Progenitor cell of endocrine pancreas (in vitro differentiated cells): ENCODE data around the gene S100A4. TPM values are rescaled to one million over a fixed set of nuclear protein-coding genes. Genes with fewer than 3 reads are reported as not detected.
"Not testable (repeated sequence)": the region's sequence is repeated elsewhere in the genome, so short reads cannot be mapped to it uniquely, and the experiment has no call there.

Experiments
- DNase-seq: peaks from one replicate; pipeline ENCODE4 v3.0.0; 2021; ENCODE audit warnings: low spot score; ENCODE audit not compliant: unreplicated experiment
- H3K27ac Mint-ChIP-seq: 2 replicates; pipeline ENCODE4 v1.8.0; 2021; ENCODE audit warnings: mild to moderate bottlenecking, moderate library complexity, mixed read lengths
- H3K27me3 Mint-ChIP-seq: 2 replicates; pipeline ENCODE4 v1.8.0; 2021; ENCODE audit warnings: mixed read lengths
- H3K36me3 Mint-ChIP-seq: 2 replicates; pipeline ENCODE4 v1.8.0; 2022; ENCODE audit warnings: mixed read lengths; ENCODE audit not compliant: insufficient read depth
- H3K4me1 Mint-ChIP-seq: 2 replicates; pipeline ENCODE4 v1.8.0; 2021; ENCODE audit warnings: low read depth, mixed read lengths
- H3K4me3 Mint-ChIP-seq: 2 replicates; pipeline ENCODE4 v1.8.0; 2021; ENCODE audit warnings: low read depth, mild to moderate bottlenecking, moderate library complexity, mixed read lengths
- H3K9me3 Mint-ChIP-seq: 2 replicates; pipeline ENCODE4 v1.8.0; 2021; ENCODE audit warnings: low read depth, mixed read lengths
- long read RNA-seq: library from polyadenylated mRNA; unstranded; transcript quantifications from one replicate; pipeline ENCODE4 v2.0.0, GENCODE V29; 2020
- total RNA-seq: library from RNA; stranded (reverse); gene quantifications from 2 replicates; pipeline ENCODE4 v1.2.1, GENCODE V29; 2021
- TF ChIP-seq, protein P1 (sequence below): fragments of 200-600 bp; sonication (generic); IDR thresholded peaks from one replicate; pipeline ENCODE4 v1.5.0; 2021; ENCODE audit warnings: antibody characterized with exemption, mild to moderate bottlenecking; ENCODE audit not compliant: unreplicated experiment

S100A4 gene
- 7.6 and 11.1 TPM in 2 replicates for total RNA-seq
- long read RNA-seq, partial matches to known transcripts = 1 of 6 reads
- long read RNA-seq, other reads (novel, unspliced or antisense) = 1 of 6 reads

DNA sequence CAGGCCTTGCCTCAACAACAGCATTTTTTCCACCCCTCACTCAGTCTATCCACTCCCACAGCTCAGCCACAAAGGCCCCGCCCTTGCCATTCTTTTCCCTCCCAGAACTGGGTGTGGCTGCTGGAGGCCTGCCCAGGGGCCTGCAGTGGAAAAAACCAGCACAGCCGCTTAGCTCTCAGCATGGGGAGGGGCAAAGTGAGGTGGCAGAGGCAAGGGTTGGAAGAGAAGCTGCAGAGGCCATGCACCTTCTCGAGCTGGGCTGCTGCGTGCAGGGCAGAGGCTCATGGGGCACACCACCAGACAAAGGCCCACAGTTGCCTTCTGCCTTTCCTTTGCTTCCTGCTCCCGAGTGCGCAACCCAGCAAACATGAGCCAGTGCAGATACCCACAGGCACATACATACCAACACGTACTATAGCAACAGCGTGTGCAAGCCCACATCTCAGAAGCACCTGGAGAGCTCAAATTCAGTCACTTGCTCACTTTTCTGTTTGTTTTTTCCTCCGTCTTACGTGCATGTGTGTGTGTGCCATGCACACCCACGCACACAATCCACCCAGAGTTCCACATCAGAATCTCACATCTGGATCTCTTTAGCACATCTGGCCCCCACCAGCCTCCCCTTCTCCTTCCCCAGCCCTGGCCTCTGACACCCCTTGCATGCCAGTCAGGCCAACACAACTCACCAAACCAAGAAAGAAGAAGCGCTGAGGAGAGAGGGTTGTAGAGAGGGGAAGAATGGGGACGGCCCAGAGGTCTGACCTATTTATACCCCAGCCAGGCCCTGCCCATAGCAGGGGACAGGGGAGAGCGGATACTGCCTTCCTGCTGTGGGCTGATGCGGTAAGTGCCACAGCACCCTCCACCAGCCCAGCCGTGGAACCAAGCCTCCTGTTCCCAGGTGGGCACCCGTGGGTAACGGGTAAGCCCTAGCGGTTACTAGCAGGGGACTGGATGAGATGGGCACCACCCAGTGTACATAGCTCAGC is at the start of gene S100A4:
S100A4 (minus strand) TSS at position 740 of the 989 bp plus-strand sequence. CDS start 1,012 bp downstream, outside the sequence.
- Mint-ChIP-seq H3K4me1 (peaks cover 26% of the 10 kb centered on the region), H3K27me3 (peaks cover 6% of the 10 kb centered on the region), H3K9me3 (no peaks in the 10 kb centered on the region), H3K27ac (peak within 1 kb of the TSS; percentile 94), H3K36me3 (no peaks in the 10 kb centered on the region), H3K4me3 (peak within 1 kb of the TSS; percentile 65)
- TF ChIP-seq, protein P1, sequence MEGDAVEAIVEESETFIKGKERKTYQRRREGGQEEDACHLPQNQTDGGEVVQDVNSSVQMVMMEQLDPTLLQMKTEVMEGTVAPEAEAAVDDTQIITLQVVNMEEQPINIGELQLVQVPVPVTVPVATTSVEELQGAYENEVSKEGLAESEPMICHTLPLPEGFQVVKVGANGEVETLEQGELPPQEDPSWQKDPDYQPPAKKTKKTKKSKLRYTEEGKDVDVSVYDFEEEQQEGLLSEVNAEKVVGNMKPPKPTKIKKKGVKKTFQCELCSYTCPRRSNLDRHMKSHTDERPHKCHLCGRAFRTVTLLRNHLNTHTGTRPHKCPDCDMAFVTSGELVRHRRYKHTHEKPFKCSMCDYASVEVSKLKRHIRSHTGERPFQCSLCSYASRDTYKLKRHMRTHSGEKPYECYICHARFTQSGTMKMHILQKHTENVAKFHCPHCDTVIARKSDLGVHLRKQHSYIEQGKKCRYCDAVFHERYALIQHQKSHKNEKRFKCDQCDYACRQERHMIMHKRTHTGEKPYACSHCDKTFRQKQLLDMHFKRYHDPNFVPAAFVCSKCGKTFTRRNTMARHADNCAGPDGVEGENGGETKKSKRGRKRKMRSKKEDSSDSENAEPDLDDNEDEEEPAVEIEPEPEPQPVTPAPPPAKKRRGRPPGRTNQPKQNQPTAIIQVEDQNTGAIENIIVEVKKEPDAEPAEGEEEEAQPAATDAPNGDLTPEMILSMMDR = no peak
- peak; percentile 72 for DNase-seq

DNA sequence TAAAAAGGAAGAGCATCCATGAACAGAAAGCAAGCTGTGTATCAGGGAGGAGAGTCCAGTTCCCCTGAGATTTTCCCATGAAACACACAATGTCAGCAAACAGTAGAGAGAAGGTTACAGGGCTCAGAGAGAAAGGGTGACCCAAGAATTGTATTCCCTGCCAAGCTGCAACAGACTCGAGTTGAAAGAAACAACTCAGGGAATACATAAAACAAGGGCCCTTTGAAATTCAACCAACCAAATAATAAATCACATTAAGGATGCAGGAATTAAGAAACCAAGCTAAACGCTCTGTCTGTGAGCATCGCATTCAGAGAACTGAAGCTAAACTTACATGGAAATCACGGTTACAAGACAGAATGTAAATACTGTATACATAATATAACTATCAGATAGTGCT is 47.1 kb upstream of the S100A4 start:
- Mint-ChIP-seq H3K4me3 (no peak overlapping the region), H3K9me3 (no peaks in the 10 kb centered on the region), H3K4me1 (no peaks in the 10 kb centered on the region), H3K27me3 (no peaks in the 10 kb centered on the region), H3K27ac (no peak overlapping the region), H3K36me3 (no peaks in the 10 kb centered on the region)
- TF ChIP-seq, protein P1 = no peak
- no peak for DNase-seq

DNA sequence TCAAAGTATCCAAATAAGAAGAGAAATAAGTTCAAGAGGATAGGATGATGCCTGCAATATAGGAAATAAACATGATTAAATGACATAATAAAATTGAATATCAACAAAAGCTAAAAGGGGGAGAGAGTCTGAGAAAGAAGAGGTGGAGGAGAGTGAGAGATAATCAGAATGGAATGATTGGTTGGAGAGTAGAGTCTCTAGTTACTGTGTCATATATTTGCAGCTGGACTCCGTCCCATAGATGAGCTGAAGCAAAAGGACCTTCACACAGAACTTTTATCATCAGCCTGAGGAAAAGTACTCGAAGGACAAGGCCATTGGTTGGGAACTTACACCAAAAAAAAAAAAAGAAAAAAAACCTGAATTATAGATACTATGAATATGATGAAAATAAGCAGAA is 42.9 kb upstream of the S100A4 start:
- H3K9me3 Mint-ChIP-seq = no peaks in the 10 kb centered on the region
- no peak for DNase-seq
- peaks cover 8% of the 10 kb centered on the region for H3K4me1 Mint-ChIP-seq
- no peak overlapping the region for H3K4me3 Mint-ChIP-seq
- no peak overlapping the region for H3K27ac Mint-ChIP-seq
- no peaks in the 10 kb centered on the region for H3K27me3 Mint-ChIP-seq
- TF ChIP-seq, protein P1 = no peak
- no peaks in the 10 kb centered on the region for H3K36me3 Mint-ChIP-seq

DNA sequence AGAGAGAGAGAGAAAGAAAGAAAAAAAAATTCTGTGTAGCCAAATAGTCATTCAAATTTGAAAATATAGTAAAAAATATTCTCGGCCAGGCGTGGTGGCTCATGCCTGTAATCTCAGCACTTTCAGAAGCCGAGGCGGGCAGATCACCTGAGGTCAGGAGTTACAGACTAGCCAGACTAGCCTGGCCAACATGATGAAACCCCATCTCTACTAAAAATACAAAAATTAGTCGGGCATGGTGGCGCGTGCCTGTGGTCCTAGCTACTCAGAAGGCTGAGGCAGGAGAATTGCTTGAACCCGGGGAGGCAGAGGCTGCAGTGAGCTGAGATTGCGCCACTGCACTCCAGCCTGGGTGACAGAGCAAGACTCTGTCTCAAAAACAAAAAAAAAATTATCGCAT is 42.4 kb upstream of the S100A4 start:
- not testable (repeated sequence) for H3K4me1 Mint-ChIP-seq, H3K4me3 Mint-ChIP-seq, DNase-seq, H3K36me3 Mint-ChIP-seq, H3K9me3 Mint-ChIP-seq, H3K27me3 Mint-ChIP-seq, H3K27ac Mint-ChIP-seq

DNA sequence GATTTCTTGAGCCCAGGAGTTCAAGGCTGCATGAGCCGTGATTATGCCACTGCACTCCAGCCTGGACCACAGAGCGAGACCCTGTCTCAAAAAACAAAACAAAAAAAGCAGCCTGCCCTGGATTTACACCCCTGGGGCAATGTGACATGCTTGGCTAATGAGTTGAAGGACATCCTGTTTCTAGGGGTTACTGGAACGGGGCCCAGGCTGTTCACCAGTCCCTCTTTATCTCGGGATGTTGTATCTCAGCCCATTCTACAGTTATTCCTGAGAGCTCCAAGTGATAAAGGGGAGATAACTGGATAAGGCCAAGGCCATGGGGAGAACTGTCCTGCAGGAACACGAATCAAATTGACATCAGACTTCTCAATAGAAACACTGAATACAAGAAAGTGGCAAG is 41.7 kb upstream of the S100A4 start:
- no peaks in the 10 kb centered on the region for H3K9me3 Mint-ChIP-seq
- H3K27ac Mint-ChIP-seq = no peak overlapping the region
- no peak for DNase-seq
- H3K4me3 Mint-ChIP-seq = no peak overlapping the region
- peaks cover 8% of the 10 kb centered on the region for H3K4me1 Mint-ChIP-seq
- H3K36me3 Mint-ChIP-seq = no peaks in the 10 kb centered on the region
- TF ChIP-seq, protein P1 = no peak
- no peaks in the 10 kb centered on the region for H3K27me3 Mint-ChIP-seq
